Muscle of leg (tissue), 11 donors: Measurements from ENCODE around the gene SBF2. TPM values are rescaled to one million over a fixed set of nuclear protein-coding genes. Genes with fewer than 3 reads are reported as not detected.

Source experiments
- DNase-seq: peaks from one replicate; pipeline ENCODE4 v3.0.0; 2013
- H3K27ac ChIP-seq: one replicate; pipeline ENCODE4 v1.5.1; 2013; ENCODE audit warnings: mild to moderate bottlenecking, low read length, control low read depth
- H3K27me3 ChIP-seq: one replicate; pipeline ENCODE4 v1.6.1; 2013; ENCODE audit warnings: low read length; ENCODE audit not compliant: control insufficient read depth, insufficient read depth
- H3K36me3 ChIP-seq: one replicate; pipeline ENCODE4 v1.6.1; 2013; ENCODE audit warnings: low read length; ENCODE audit not compliant: control insufficient read depth, insufficient read depth
- H3K4me1 ChIP-seq: one replicate; pipeline ENCODE4 v1.6.1; 2013; ENCODE audit warnings: low read length; ENCODE audit not compliant: control insufficient read depth, insufficient read depth
- H3K4me3 ChIP-seq: one replicate; pipeline ENCODE4 v1.5.1; 2013; ENCODE audit warnings: low read length, control low read depth
- H3K9me3 ChIP-seq: replicated peaks from 2 replicates; pipeline ENCODE4 v1.6.1; 2013; ENCODE audit warnings: low read depth, low read length; ENCODE audit not compliant: control insufficient read depth
- WGBS: methylation state at CpG from one replicate; pipeline ENCODE4 v1.1.5; 2013; ENCODE audit warnings: missing lambda C conversion rate; ENCODE audit not compliant: insufficient coverage; 5-methylcytosine and 5-hydroxymethylcytosine counted together
- polyA plus RNA-seq, 8 donors: library from polyadenylated mRNA; unstranded; fragments of 120-200 nt; gene quantifications; one replicate each; pipeline versions ENCODE4 v1.2.1 to v1.2.3, GENCODE V29; 2013; ENCODE audit warnings: inconsistent platforms in 1 of 8, low replicate concordance in 1 of 8; ENCODE audit not compliant: insufficient read length in 8 of 8, insufficient read depth in 1 of 8
- total RNA-seq: library from RNA; stranded (reverse); fragments of 120-200 nt; gene quantifications from one replicate; pipeline ENCODE4 v1.2.4, GENCODE V29; 2013

SBF2 gene
- total and polyA plus RNA-seq, 9 donors, result 18.3 to 29.5 (median 21.5) TPM

- H3K27me3 ChIP-seq, result peaks cover 70% of the 10 kb centered on the region
- H3K9me3 ChIP-seq, result no peaks in the 10 kb centered on the region
- no peaks in the 10 kb centered on the region for H3K36me3 ChIP-seq
- peak overlapping the region; percentile 66 for H3K4me3 ChIP-seq
- H3K27ac ChIP-seq, result peak overlapping the region; percentile 74
- DNase-seq, result peak; percentile 92
- H3K4me1 ChIP-seq, result peaks cover 46% of the 10 kb centered on the region
- 1% methylated on average over 61 of the region's 62 CpGs for WGBS
These were observed 13.6 kb upstream of the SBF2 start for GRCh38 chr11:10307400-10308200.

- Histone ChIP-seq H3K4me3 (peak overlapping the region; percentile 66), H3K27ac (peak overlapping the region; percentile 74), H3K4me1 (peaks cover 51% of the 10 kb centered on the region), H3K27me3 (peaks cover 76% of the 10 kb centered on the region), H3K9me3 (no peaks in the 10 kb centered on the region), H3K36me3 (no peaks in the 10 kb centered on the region)
- 10% methylated on average over 2 of the region's 9 CpGs for WGBS
- DNase-seq, result no peak
These were observed 13.0 kb upstream of the SBF2 start for GRCh38 chr11:10307022-10307399.

- Histone ChIP-seq H3K4me1 (peaks cover 51% of the 10 kb centered on the region), H3K9me3 (no peaks in the 10 kb centered on the region), H3K27ac (peak overlapping the region; percentile 29), H3K4me3 (peak overlapping the region; percentile 66), H3K36me3 (no peaks in the 10 kb centered on the region), H3K27me3 (peaks cover 76% of the 10 kb centered on the region)
- DNase-seq, result peak; percentile 46
- WGBS, result 1% methylated on average over 49 of the region's 65 CpGs
These were observed 12.2 kb upstream of the SBF2 start for GRCh38 chr11:10305964-10306918.

- peaks cover 76% of the 10 kb centered on the region for H3K27me3 ChIP-seq
- H3K4me3 ChIP-seq, result peak overlapping the region; percentile 66
- DNase-seq, result peak; percentile 46
- peaks cover 51% of the 10 kb centered on the region for H3K4me1 ChIP-seq
- H3K36me3 ChIP-seq, result no peaks in the 10 kb centered on the region
- peak overlapping the region; percentile 29 for H3K27ac ChIP-seq
- WGBS, result under 1% methylated on average over 51 of the region's 51 CpGs
- no peaks in the 10 kb centered on the region for H3K9me3 ChIP-seq
These were observed 11.4 kb upstream of the SBF2 start for GRCh38 chr11:10305262-10305963.

- Histone ChIP-seq H3K9me3 (no peaks in the 10 kb centered on the region), H3K4me3 (peak within 1 kb of the TSS; percentile 66), H3K27me3 (peaks cover 74% of the 10 kb centered on the region), H3K27ac (peak within 1 kb of the TSS; percentile 90), H3K4me1 (peaks cover 51% of the 10 kb centered on the region), H3K36me3 (no peaks in the 10 kb centered on the region)
- under 1% methylated on average over 44 of the region's 48 CpGs for WGBS
- peak; percentile 94 for DNase-seq
These were observed 10.7 kb upstream of the SBF2 start, which contains the start of gene ADM for GRCh38 chr11:10304495-10305261. ADM (plus strand) TSS chr11:10305073; CDS start chr11:10305701, 628 bp downstream.

GRCh38 chr11:10303558-10304363, 9.7 kb upstream of the SBF2 start:
- peaks cover 66% of the 10 kb centered on the region for H3K27me3 ChIP-seq
- 16% methylated on average over 14 of the region's 29 CpGs for WGBS
- no peaks in the 10 kb centered on the region for H3K9me3 ChIP-seq
- peak overlapping the region; percentile 66 for H3K4me3 ChIP-seq
- no peak for DNase-seq
- peak overlapping the region; percentile 90 for H3K27ac ChIP-seq
- H3K36me3 ChIP-seq, result no peaks in the 10 kb centered on the region
- H3K4me1 ChIP-seq, result peaks cover 47% of the 10 kb centered on the region

GRCh38 chr11:10302744-10303557, 8.9 kb upstream of the SBF2 start:
- no peaks in the 10 kb centered on the region for H3K36me3 ChIP-seq
- peaks cover 59% of the 10 kb centered on the region for H3K27me3 ChIP-seq
- peak; percentile 84 for DNase-seq
- peak overlapping the region; percentile 65 for H3K4me3 ChIP-seq
- peaks cover 39% of the 10 kb centered on the region for H3K4me1 ChIP-seq
- WGBS, result 1% methylated on average over 56 of the region's 56 CpGs
- peak overlapping the region; percentile 90 for H3K27ac ChIP-seq
- H3K9me3 ChIP-seq, result no peaks in the 10 kb centered on the region

- H3K27me3 ChIP-seq, result peaks cover 53% of the 10 kb centered on the region
- H3K4me1 ChIP-seq, result peaks cover 35% of the 10 kb centered on the region
- H3K36me3 ChIP-seq, result no peaks in the 10 kb centered on the region
- H3K27ac ChIP-seq, result peak overlapping the region; percentile 90
- peak; percentile 38 for DNase-seq
- H3K9me3 ChIP-seq, result no peaks in the 10 kb centered on the region
- peak overlapping the region; percentile 65 for H3K4me3 ChIP-seq
- WGBS, result 36% methylated on average over 10 of the region's 10 CpGs
These were observed 8.3 kb upstream of the SBF2 start for GRCh38 chr11:10302359-10302743.
